HG02759 (cell line): ENCODE results near the gene USP34.
"Not testable (repeated sequence)": the region's sequence is repeated elsewhere in the genome, so short reads cannot be mapped to it uniquely, and the experiment has no call there.

Experiments used
- ATAC-seq: cut with Tn5 transposase; IDR thresholded peaks from one replicate; pipeline ENCODE4 v1.9.1; 2021; ENCODE audit warnings: mild to moderate bottlenecking, moderate library complexity; ENCODE audit not compliant: unreplicated experiment

The USP34 gene

GRCh38 chr2:61470965-61471904 is at the start of gene USP34:
Gene USP34, minus strand, starts transcription at chr2:61471087. Its CDS starts 395 bp downstream, at chr2:61470692.
- peak; percentile 83 for ATAC-seq

GRCh38 chr2:61520261-61520660 is 49.4 kb upstream of the USP34 start:
- no peak for ATAC-seq

GRCh38 chr2:61512768-61513398 is 42.0 kb upstream of the USP34 start:
- ATAC-seq, result no peak

GRCh38 chr2:61510674-61511671 is 40.1 kb upstream of the USP34 start:
- ATAC-seq, result no peak

GRCh38 chr2:61504949-61505348 is 34.1 kb upstream of the USP34 start:
- ATAC-seq, result no peak

GRCh38 chr2:61499060-61499459 is 28.2 kb upstream of the USP34 start:
- ATAC-seq, result no peak

- ATAC-seq, result no peak
These were observed 22.6 kb upstream of the USP34 start for GRCh38 chr2:61493523-61493942.

- ATAC-seq, result no peak
These were observed 21.6 kb upstream of the USP34 start for GRCh38 chr2:61492476-61492875.

GRCh38 chr2:61485281-61485680 is 14.4 kb upstream of the USP34 start:
- no peak for ATAC-seq

GRCh38 chr2:61478086-61478485 is 7.2 kb upstream of the USP34 start:
- no peak for ATAC-seq

- ATAC-seq, result not testable (repeated sequence)
These were observed 6.2 kb upstream of the USP34 start for GRCh38 chr2:61476929-61477589.

GRCh38 chr2:61471905-61472805 is 1.3 kb upstream of the USP34 start:
- ATAC-seq, result no peak

- peak; percentile 34 for ATAC-seq
These were observed 550 bp downstream of the USP34 start for GRCh38 chr2:61470122-61470951.

- no peak for ATAC-seq
These were observed 1.3 kb downstream of the USP34 start for GRCh38 chr2:61469424-61470121.

GRCh38 chr2:61468231-61468630 is 2.7 kb downstream of the USP34 start:
- ATAC-seq, result not testable (repeated sequence)

- no peak for ATAC-seq
These were observed 5.8 kb downstream of the USP34 start for GRCh38 chr2:61465045-61465444.

- ATAC-seq, result peak; percentile 20
These were observed 7.0 kb downstream of the USP34 start for GRCh38 chr2:61463769-61464475.
